ENCODE results near the gene OSCAR.

DNA sequence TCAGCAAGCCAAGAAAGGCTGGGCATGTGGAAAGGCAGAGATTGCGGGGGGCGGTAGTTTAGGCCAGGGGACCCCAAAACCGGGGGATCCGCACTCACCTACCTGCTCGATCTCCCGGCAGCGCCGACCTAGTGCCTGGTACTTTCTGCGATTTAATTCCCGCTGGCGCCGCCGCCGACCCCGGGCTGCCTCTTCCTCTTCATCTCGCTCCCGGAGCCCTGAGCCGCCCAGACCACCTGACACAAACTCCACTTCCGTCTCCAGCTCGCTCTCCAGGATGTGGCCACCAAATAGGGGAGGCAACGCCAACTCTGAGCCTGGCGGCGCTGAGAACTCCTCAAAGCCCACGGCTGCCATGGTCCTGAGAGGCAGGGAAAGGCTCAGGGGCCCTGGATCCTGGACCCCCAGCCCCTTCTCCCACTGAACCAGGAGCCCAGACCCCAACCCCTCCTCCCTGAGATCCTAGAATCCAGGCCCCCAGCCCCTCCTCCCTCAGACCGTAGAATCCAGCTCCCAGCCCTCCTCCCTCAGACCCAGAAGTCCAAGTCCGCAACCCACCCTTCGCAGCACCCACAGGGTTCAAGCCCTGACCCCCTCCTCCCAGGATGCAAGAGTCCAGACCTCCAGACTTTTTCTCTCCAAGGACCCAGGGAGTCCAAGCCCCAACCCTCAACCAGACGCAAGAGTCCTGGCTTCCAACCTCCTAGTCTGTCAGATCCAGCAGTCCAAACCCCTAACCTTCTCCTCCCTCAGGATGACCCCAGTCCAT, 13.9 kb upstream of the OSCAR start:
- TF ChIP-seq NR2C2 (IDR thresholded peaks at IDR 0.05; ENCODE audit: borderline replicate concordance, control insufficient read depth, insufficient read length, low read depth), result no peak
- no peak for TF ChIP-seq EZH2 (IDR thresholded peaks at IDR 0.05; ENCODE audit: borderline replicate concordance, control insufficient read depth, low read depth, low read length)
- no peak for TF ChIP-seq MYC (IDR thresholded peaks at IDR 0.05; ENCODE audit: insufficient read depth, insufficient read length, insufficient replicate concordance, low read length, severe bottlenecking)
- TF ChIP-seq EP300 (IDR thresholded peaks at IDR 0.05; ENCODE audit: borderline replicate concordance in 1 of 2, control insufficient read depth in 1 of 2, low read depth in 2 of 2, low read length in 2 of 2), result no peak
- no peak for TF ChIP-seq NRF1 (conservative IDR thresholded peaks at IDR 0.05; ENCODE audit: low read depth, low read length)
- TF ChIP-seq POLR2A (IDR thresholded peaks at IDR 0.05; ENCODE audit: low read depth, low read length), result peak; percentile 73
- no peak for TF ChIP-seq SIN3A (IDR thresholded peaks at IDR 0.05; ENCODE audit: low read depth, low read length)
- TF ChIP-seq RAD21 (IDR thresholded peaks at IDR 0.05; ENCODE audit: insufficient read depth, low read depth, low read length), result no peak
- TF ChIP-seq, protein P1, sequence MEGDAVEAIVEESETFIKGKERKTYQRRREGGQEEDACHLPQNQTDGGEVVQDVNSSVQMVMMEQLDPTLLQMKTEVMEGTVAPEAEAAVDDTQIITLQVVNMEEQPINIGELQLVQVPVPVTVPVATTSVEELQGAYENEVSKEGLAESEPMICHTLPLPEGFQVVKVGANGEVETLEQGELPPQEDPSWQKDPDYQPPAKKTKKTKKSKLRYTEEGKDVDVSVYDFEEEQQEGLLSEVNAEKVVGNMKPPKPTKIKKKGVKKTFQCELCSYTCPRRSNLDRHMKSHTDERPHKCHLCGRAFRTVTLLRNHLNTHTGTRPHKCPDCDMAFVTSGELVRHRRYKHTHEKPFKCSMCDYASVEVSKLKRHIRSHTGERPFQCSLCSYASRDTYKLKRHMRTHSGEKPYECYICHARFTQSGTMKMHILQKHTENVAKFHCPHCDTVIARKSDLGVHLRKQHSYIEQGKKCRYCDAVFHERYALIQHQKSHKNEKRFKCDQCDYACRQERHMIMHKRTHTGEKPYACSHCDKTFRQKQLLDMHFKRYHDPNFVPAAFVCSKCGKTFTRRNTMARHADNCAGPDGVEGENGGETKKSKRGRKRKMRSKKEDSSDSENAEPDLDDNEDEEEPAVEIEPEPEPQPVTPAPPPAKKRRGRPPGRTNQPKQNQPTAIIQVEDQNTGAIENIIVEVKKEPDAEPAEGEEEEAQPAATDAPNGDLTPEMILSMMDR (IDR thresholded peaks at IDR 0.05 in 2 of 3, conservative IDR thresholded peaks at IDR 0.05 in 1 of 3; ENCODE audit: control insufficient read depth in 2 of 3, extremely low read depth in 1 of 3, insufficient read depth in 1 of 3, low read depth in 3 of 3, low read length in 3 of 3), result no peak
- TF ChIP-seq SUZ12 (IDR thresholded peaks at IDR 0.05; ENCODE audit: unreplicated experiment), result no peak
- no peak for TF ChIP-seq NR2C1 (IDR thresholded peaks at IDR 0.05)
- TF ChIP-seq, protein P2, sequence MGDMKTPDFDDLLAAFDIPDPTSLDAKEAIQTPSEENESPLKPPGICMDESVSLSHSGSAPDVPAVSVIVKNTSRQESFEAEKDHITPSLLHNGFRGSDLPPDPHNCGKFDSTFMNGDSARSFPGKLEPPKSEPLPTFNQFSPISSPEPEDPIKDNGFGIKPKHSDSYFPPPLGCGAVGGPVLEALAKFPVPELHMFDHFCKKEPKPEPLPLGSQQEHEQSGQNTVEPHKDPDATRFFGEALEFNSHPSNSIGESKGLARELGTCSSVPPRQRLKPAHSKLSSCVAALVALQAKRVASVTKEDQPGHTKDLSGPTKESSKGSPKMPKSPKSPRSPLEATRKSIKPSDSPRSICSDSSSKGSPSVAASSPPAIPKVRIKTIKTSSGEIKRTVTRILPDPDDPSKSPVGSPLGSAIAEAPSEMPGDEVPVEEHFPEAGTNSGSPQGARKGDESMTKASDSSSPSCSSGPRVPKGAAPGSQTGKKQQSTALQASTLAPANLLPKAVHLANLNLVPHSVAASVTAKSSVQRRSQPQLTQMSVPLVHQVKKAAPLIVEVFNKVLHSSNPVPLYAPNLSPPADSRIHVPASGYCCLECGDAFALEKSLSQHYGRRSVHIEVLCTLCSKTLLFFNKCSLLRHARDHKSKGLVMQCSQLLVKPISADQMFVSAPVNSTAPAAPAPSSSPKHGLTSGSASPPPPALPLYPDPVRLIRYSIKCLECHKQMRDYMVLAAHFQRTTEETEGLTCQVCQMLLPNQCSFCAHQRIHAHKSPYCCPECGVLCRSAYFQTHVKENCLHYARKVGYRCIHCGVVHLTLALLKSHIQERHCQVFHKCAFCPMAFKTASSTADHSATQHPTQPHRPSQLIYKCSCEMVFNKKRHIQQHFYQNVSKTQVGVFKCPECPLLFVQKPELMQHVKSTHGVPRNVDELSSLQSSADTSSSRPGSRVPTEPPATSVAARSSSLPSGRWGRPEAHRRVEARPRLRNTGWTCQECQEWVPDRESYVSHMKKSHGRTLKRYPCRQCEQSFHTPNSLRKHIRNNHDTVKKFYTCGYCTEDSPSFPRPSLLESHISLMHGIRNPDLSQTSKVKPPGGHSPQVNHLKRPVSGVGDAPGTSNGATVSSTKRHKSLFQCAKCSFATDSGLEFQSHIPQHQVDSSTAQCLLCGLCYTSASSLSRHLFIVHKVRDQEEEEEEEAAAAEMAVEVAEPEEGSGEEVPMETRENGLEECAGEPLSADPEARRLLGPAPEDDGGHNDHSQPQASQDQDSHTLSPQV (IDR thresholded peaks at IDR 0.05), result no peak
